Stimulated activated CD8-positive, alpha-beta memory T cell treated with anti-CD3 and anti-CD28 coated beads, Interleukin-15, amount 100 ng/mL, for 1 hour (primary cell): ENCODE results near the gene ZNF462.
"Not testable (repeated sequence)": the region's sequence is repeated elsewhere in the genome, so short reads cannot be mapped to it uniquely, and the experiment has no call there.

Experiments used
- DNase-seq: peaks from one replicate; pipeline ENCODE4 v3.0.0-alpha.2; 2020; ENCODE audit warnings: low read depth

The ZNF462 gene

DNA sequence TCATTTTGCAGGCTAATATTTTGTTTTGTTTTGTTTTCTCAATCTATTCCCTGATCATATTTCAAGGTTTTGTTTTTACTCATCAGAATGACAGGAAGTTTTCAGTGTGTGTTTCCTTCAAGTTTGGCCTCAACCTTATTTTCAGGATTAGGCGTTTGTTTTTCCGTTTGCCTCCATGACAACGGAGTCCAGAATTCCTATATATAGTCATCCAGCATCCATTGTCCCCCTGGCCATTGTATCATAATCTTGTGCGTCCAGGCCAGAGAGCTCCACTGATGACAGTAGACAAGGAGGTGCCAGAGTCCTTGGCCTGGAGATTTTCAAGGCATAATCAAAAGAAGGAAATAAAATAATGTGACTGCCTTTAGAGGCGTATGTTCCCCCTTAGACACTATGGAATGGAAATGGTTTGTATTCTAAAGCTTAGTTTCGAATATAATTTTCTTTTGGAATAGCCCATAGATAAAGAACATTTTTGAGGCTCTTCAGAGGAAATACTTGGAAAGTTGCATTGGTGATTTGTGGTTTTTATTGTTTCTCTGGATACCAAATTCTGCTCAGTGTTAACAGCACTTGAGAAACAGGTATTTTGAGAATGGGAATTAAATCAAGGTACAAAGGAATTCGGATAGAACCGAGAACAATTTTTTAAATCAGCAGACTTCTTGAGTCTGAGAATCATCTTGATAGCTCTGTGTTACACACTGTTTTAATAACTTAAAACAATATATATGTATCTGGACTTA lies 99.8 kb downstream of the ZNF462 start:
- DNase-seq = no peak

DNA sequence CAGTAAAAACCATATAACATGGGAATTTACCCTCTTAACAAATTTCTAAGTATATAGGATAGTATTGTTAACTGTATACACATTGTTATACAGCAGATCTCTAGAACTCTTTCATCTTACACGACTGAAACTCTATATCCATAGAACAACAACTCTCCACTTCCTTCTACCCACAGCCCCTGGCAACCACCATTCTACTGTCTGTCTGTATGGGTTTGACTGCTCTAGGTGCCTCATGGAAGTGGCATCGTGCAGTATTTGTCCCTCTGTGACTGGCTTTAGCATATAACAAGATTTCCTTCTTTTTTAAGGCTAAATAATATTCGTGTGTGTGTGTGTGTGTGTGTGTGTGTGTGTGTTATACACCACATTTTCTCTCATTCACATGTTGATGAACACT lies 100.7 kb downstream of the ZNF462 start:
- DNase-seq = no peak

DNA sequence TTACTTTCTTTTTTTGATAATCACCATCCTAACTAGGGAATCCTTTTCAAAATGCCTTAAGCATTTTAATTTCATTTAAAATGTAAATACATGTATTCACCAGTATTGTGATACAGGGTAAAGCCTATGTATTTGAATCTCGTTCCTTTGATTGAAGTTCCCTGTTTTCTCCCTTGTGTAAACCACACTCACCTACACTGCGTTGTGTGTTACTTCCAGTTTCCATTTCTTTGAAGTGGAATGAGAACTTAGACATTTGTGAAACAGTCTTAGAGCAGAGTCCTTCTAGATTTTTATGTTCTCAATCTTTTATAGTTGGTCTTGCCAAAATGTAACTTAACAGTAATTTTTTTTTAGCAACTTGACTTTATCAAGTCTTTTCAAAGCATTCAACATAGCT lies 101.4 kb downstream of the ZNF462 start:
- no peak for DNase-seq

DNA sequence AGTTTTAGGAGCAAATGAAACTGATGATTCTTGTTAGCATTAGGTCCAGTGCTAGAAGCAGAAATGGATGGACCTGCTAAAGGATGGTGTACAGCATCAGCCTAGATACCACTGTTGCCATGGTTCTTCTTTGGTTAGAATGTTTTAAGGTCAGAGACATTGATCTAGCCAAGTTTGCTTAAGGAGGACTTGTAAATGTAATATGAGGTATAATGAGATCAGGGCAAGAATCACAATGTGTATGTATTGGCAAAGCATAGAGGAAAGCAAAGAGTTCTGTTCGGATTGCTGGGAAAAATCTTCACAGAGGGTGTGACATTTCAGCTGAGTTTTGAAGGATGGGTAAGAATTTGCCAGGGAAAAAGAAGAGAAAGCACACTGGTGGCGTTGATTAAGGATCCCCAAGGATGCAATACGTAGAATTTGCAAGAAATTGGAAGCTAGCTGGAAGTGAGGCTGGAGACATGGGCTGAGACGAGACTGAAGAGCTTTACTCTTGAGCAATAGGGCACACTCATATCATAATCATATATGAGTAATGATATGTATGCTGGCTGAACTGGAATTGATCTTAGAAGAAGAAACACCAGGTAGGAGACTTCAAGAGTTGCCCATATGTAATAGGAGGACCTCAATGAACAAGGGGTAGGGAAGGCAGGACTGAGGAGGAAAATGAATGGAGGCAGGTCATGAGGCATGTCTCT lies 102.0 kb downstream of the ZNF462 start:
- DNase-seq = no peak

DNA sequence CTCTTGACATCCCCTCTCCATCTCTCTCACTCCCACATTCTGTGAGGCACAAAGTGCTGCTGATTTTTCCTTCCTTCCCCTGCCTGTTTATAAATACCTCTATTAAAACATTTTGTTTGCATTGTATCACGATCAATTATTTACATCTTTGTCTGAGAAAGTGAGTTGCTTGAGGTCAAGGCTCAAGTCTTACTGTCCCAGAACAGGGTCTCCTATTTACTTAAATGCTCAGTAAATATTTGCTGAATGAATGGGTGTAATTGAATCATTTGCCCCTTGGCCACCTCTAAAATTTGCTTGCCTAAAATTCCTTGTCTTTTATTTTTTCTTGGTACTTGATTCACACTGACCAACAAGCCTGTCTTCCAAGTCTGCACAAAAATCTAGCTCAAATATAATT lies 103.5 kb downstream of the ZNF462 start:
- no peak for DNase-seq

DNA sequence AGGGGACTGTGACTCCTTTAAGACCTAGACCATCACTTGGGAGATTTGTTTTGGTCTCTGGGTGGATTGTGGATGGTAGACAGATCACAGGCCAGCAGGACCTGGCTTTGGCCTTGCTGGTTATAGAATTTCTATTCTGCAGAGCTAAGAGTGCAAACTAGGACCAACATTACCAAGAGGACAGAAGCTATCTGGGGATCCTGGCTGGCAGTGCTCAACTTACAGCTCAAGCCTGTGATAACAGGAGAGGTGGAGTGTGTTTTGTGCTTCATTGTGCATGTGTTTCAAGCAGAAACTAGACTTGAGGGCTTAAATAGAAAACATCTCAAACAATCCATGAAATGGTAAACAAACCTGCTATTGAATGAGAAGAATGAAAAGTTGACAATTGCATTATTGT lies 106.7 kb downstream of the ZNF462 start:
- DNase-seq = no peak

DNA sequence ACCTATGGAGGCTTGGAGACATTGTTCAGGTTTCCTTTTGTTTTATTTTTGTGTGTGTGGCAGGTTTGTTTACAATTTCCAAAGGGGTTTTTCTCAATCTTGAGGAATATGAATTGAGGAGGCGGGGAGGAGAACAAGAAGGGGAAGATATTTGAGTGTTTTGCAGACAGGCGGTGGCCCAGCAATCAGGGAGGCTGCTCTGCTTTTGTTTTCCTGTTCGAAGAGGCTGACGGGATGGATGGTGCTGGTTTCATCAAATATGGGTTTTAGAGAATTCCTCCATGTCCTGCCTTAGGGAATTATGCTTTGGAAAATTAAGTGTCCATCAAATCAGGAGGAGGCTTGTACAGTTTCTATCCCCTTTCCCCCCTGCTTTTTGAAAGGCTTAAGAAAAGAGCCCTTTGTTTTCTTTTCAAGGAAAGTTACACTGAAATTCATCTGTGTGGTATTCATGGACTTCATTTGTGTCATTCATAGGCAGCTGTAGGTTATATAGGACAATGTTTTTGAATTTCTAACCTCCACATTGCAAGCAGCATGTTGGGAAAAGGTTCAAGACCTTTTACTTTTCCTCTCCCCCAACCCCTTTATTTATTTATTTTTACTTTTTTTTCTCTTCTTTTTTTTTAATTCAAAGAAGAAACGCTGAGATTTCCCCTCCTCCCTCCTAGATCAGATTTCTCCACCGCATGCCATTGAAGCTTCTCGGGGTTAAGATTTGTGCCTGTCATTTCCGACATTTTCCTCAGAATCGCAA lies 107.4 kb downstream of the ZNF462 start:
- DNase-seq = no peak

DNA sequence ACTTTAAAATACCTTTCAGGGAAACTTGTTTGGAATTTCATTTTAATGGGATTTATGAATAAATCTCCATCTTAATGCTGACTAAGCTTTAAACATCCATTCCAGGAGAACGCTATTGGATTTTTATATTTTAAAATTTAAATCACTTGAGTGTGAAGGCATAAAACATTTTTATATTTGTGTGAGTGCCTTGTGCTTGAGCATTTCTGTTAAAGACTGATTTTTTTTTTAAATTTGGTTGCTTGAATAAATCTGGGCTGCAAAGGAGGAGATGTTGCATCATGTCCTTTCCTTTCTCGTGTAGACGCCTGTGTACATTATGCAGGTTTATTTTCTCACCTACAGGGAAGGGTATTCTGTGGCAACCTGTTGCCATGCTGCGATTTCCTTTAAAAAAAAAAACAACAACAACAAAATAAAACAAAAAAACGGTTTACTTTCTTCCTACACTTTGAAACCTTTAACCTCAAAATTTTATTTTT lies 108.1 kb downstream of the ZNF462 start:
- DNase-seq = no peak

DNA sequence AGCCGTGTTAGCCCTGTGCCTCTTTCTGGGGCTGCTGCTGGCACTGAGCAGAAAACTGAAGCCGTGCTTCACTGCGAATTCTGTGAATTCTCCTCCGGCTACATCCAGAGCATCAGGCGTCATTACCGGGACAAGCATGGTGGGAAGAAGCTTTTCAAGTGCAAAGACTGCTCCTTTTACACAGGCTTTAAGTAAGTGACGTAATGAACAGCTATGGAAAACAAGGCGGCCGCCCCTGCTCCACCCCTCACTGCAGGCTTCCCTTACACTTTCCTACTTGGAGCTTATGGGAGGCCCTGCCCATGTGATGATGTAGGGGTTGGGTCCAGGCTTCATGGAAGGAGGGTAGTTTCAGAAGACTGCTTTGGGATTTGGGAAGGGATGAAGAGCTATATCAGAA lies 109.1 kb downstream of the ZNF462 start:
- no peak for DNase-seq

DNA sequence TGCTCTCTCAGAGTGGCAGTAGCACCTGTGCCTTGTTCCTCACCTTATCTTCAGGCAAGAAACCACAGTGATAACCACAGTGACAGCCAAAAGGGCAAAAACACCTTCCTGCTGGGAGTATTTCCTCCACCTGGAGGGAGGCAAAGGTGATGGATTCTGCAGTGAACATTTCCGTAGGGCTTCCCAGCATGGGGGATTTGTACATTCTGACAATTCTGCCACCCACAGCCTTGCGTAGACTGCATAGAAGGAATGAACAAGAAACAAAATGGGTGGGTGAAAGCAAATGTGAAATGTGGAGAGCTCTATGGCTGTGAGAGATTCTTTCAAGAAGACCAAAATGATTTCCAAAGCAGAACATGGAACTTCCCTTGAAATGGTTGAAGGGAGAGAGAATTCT lies 111.4 kb downstream of the ZNF462 start:
- no peak for DNase-seq

DNA sequence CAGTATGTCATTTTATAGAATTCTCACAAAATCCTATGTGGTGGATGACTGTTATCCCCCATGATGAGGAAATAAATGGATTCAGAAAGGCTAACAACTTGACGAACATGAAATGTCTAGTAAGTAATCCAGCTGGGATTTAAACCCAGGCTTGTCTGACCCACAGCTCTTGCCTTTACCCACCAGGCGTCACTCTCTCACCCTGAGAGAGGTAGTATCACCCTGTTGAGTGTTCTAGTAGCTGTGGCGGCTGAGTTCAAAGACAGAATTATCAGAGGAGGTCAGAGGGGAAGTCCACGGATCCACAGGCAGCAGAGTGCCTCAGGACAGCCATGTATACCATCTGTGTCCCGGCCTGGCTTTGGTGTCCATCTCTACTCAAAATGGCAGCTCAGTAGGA lies 113.8 kb downstream of the ZNF462 start:
- DNase-seq = no peak

DNA sequence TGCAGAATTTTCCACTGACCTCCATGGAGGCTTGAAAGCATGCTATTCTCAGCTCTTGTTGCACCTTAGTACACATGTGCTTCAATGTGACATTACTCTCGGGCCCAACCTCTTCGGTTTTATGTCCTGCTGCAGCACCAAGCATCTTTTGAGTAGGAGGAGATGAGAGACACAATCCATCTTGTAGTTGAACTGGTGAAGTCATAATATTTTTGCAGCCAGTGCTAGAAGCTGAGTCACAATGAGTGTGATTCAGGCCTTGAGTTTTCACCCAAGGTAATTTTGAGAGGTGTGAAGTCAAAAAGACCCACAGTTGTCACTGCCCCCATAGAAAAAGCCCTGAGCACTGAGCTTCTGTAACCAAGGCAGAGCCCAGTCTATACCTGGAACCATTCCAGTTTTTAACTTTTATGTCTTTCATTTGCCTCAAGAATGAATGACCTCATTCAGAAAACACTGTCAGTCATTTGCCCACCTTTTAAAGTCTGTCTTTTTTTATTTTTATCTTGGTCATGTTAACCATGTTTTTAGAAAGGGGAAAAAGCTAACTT lies 117.7 kb downstream of the ZNF462 start:
- no peak for DNase-seq

DNA sequence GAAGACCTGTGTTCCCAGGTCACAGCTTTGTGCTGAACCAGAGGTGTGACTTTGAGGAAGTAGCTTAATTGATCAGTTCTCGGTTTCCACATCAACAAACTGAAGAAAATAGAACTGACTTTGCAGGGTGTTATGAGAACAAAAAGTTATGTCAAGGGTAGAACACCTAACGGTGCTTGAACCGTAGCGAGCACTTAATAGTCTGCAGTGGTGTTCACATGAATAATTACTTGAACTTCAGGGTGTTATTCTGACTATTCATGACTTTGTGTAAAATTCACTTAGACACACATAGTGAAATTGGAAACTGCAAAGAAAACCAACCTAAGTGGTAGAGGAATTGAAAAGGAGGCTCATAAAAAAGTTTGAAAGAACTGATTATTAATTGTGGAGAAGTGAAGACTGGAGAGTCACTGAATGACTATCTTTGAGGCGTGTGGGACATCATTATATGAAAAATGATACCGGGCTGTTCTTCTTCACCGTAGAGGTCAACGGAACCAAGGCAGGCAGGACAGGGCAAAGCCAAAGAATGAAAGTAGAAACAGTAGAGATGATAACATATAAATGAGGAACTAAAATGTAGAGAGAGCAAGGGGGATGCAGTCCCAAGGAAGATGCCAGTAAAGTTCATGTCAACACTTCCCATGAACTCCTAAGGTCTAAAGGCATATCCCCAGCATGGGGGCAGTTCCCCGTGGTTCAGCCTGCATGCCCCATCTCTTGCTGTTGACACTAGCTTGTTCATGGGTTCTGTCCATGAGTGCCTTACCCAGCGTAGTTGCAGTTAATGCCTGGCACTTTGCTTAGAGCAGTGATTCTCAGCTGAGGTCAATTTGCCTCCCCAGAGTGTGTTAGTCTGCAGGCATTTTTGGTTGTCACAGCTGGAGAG lies 118.7 kb downstream of the ZNF462 start:
- DNase-seq = no peak

DNA sequence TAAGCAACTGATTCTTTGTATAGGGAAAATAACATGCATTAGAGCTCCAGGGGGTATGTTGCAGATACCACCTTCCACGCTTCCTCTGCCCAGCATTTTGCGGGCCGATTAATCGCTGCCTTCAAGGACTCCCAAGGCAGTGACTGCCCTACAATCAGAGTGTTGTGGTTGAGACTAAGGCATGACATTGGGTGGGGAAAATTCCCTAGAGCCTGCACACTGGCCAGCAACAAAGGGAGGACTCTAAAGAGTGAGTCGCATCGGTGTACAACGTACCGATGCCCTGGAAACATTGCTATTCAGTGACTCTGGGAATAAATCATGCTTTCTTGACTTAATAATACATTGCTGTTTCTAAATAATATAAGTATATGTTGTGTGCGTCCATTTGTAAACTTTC lies 119.7 kb downstream of the ZNF462 start:
- no peak for DNase-seq

DNA sequence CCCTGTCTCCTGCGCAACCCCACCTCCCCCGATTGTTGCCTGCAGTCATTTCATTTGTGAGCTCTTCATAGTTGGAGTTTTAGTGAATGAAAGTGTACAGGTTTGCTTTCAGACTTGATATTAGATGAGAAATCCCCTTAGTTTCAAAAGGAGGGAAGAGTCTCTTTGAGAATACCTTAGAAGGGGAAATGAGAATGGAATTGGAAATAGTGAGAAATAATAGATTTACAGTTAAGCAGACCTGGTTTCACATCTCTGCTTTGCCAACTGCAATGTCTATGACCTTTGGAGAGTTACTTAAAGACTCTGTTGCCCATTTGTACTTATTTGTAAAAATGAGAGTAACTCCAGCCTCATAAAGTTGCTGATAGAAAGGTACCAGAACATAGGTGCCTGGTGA lies 120.4 kb downstream of the ZNF462 start:
- no peak for DNase-seq

DNA sequence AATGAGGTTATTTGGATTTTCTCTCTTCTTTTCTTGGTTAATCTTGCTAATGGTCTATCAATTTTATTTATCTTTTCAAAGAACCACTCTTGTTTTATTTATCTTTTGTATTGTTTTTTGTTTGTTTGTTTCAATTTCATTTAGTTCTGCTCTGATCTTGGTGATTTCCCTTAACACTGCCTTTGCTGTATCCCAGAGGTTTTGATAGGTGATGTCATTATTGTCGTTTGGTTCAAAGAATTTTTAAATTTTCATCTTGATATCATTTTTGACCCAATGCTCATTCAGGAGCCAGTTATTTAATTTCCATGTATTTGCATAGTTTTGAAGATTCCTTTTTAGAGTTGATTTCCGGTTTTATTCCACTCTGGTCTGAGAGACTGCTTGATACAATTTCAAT lies 126.9 kb downstream of the ZNF462 start:
- not testable (repeated sequence) for DNase-seq

DNA sequence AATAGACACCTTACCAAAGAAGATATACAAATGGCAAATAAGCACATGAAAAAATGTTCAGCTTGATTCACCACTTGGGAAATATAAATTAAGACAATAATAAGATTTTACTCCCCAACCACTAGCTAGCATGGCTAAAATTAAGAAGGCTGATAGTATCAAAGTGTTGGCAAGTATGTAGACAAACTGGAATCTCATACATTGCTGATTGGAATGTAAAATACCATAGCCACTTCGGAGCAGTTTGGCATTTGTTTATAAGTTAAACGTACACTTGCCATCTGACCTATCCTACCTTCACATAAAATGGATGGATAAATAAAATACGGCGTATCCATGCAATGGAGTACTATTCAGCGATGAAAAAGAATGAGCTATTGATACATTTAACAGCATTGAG lies 129.2 kb downstream of the ZNF462 start:
- DNase-seq = no peak

DNA sequence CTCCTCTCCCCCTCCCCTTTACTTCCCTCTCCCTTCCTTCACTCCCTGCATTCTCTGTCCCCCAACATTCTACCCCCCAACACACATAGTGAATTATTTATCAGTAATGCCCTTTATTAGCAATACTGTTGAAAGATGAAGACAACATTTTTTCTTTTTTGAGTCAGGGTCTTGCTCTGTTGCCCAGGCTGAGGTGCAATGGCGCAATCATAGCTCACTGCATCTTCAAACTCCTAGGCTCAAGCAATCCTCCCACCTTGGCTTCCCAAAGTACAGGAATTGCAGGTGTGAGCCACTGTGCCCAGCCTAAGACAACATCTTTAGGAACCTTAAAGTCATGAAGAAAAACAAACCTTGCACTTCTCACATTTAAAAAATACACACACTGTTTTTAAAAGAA lies 130.6 kb downstream of the ZNF462 start:
- DNase-seq = no peak

DNA sequence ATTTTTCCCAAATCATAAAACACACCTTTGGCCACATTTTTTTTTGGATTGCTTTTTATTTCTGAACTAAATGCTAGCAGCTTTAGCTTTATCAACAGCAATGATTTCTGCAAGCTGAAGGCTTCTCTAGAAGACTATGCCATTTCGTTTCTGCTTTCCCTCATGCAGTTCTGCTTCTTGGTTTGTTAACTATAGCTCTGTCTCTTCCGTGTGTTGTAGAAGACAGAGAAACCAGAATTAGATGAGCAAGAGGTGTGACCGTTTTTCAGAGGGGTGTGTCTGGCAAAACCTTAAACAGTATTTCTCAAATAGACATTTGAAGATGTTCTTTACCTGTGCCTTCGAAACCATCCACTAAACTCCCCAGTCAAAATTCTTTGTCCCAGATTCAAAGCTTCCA lies 131.5 kb downstream of the ZNF462 start:
- no peak for DNase-seq

DNA sequence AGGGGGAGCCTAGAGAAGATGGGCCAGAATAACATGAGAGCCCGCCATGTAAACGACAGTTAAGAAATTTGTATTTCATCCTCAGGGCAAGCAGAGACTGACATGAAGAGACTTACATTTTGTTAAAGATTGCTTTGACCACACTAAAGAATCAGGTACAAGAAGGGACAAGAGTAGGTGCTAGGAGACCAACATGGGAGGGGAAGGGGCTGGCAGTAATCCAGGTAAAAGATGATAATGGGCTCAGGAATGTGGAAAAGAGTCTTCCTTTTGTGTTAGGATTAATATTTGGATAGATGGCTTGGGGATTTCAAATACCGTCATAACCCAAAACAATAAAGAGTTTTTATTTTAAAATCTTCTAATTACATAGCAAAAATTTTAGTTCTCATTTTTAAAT lies 137.3 kb downstream of the ZNF462 start:
- no peak for DNase-seq

DNA sequence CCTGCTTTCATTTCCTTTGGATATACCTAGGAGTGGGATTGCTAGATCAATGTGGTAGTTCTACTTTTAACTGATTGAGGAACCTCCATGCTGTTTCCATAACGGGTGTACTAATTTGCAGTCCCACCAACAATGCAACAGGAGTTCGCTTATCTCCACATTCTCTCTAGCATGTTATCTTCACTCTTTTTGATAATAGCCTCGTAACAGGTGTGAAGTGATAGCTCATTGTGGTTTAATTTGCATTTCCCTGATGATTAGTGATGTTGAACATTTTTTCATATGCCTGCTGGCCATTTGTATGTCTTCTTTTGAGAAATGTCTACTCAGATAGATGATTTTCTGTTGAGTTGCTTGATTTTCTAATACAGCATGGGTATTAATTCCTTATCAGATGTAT lies 142.2 kb downstream of the ZNF462 start:
- DNase-seq = no peak

DNA sequence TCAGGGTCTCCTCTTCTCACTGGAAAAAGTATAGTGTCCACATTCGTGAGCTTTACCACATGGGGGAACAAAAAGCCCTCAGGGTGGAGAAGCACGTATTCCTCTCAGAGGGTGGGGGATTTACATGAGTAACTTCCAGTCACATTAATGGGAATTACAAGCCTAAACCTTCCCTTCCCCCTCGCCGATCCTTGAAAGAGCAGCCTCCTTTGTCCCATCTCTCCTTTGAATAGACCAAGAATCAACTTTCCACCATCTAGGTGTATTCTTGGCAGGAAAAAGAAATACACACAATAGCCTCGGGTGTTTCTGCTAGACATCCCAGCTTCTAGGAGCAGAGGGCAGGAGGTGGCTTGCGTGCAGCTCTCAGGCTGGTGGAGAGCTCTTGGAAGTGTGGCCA lies 144.4 kb downstream of the ZNF462 start:
- no peak for DNase-seq
